ENCODE measurements around the gene CROCC. TPM values are rescaled to one million over a fixed set of nuclear protein-coding genes. Genes with fewer than 3 reads are reported as not detected.

The CROCC gene
- polyA plus RNA-seq, 1 donor (not counting 4 experiments of a cell fraction or from before 2014, with no cell fraction given) = 8.2 TPM

GRCh38 chr1:16982902-16983301, 61.2 kb downstream of the CROCC start:
- no peak for TF ChIP-seq EZH2 (IDR thresholded peaks at IDR 0.05; ENCODE audit: low read length)
- no peak for TF ChIP-seq CTCF (optimal IDR thresholded peaks at IDR 0.05 in 1 of 3, IDR thresholded peaks at IDR 0.05 in 1 of 3, conservative IDR thresholded peaks at IDR 0.05 in 1 of 3; ENCODE audit: extremely low read depth in 1 of 3, insufficient read depth in 2 of 3, low read length in 3 of 3)
- dilution Hi-C loops (cut with MboI; ENCODE audit: extremely low pct_ligation_motif_present, low sequenced_read_pairs) = no loop called here
- no peak overlapping the region for H3K9ac ChIP-seq (ENCODE audit: control insufficient read depth, extremely low read depth, insufficient read depth, low read length)
- peaks cover 18% of the 10 kb centered on the region for H3K79me2 ChIP-seq (ENCODE audit: control insufficient read depth, insufficient read depth, low read length)
- no peaks in the 10 kb centered on the region for H3K9me3 ChIP-seq (ENCODE audit: control insufficient read depth, low read depth, low read length)
- peaks cover 11 to 16% of the 10 kb centered on the region in 2 experiments for H3K36me3 ChIP-seq (ENCODE audit: control insufficient read depth in 2 of 2, extremely low read depth in 1 of 2, insufficient read depth in 2 of 2, low read length in 2 of 2)
- no peaks in the 10 kb centered on the region for H3K9me1 ChIP-seq (ENCODE audit: control insufficient read depth, extremely low read depth, insufficient read depth, low read length)
- H2AFZ ChIP-seq (ENCODE audit: control insufficient read depth, low read length) = no peak overlapping the region
- no peak for FAIRE-seq
- no peaks in the 10 kb centered on the region for H3K27me3 ChIP-seq (ENCODE audit: control insufficient read depth, extremely low read depth, insufficient read depth, low read length)
- no peak for DNase-seq (ENCODE audit: low read depth, low spot score)
- peaks cover 41% of the 10 kb centered on the region for H3K4me1 ChIP-seq (ENCODE audit: control insufficient read depth, extremely low read depth, insufficient read depth, low read length)
- H3K27ac ChIP-seq (ENCODE audit: control insufficient read depth, insufficient read depth, low read length) = no peak overlapping the region
- no peak overlapping the region for H3K4me3 ChIP-seq (ENCODE audit: control insufficient read depth in 2 of 3, extremely low read depth in 1 of 3, insufficient read depth in 2 of 3, low read depth in 1 of 3, low read length in 3 of 3)
- H4K20me1 ChIP-seq (ENCODE audit: control insufficient read depth, extremely low read depth, insufficient read depth, low read length) = no peaks in the 10 kb centered on the region
- no peak overlapping the region for H3K4me2 ChIP-seq (ENCODE audit: control insufficient read depth, extremely low read depth, insufficient read depth, low read depth, low read length)

- H3K79me2 ChIP-seq (ENCODE audit: control insufficient read depth, insufficient read depth, low read length) = peaks cover 11% of the 10 kb centered on the region
- H3K9me3 ChIP-seq (ENCODE audit: control insufficient read depth, low read depth, low read length) = no peaks in the 10 kb centered on the region
- no peak overlapping the region for H3K4me3 ChIP-seq (ENCODE audit: control insufficient read depth in 2 of 3, extremely low read depth in 1 of 3, insufficient read depth in 2 of 3, low read depth in 1 of 3, low read length in 3 of 3)
- FAIRE-seq (no peak), DNase-seq (ENCODE audit: low read depth, low spot score) (no peak)
- H4K20me1 ChIP-seq (ENCODE audit: control insufficient read depth, extremely low read depth, insufficient read depth, low read length) = no peaks in the 10 kb centered on the region
- H3K9me1 ChIP-seq (ENCODE audit: control insufficient read depth, extremely low read depth, insufficient read depth, low read length) = no peaks in the 10 kb centered on the region
- H3K27me3 ChIP-seq (ENCODE audit: control insufficient read depth, extremely low read depth, insufficient read depth, low read length) = no peaks in the 10 kb centered on the region
- peaks cover 37% of the 10 kb centered on the region for H3K4me1 ChIP-seq (ENCODE audit: control insufficient read depth, extremely low read depth, insufficient read depth, low read length)
- peaks cover 9 to 16% of the 10 kb centered on the region in 2 experiments for H3K36me3 ChIP-seq (ENCODE audit: control insufficient read depth in 2 of 2, extremely low read depth in 1 of 2, insufficient read depth in 2 of 2, low read length in 2 of 2)
- no peak overlapping the region for H3K27ac ChIP-seq (ENCODE audit: control insufficient read depth, insufficient read depth, low read length)
- TF ChIP-seq CTCF (optimal IDR thresholded peaks at IDR 0.05 in 1 of 3, IDR thresholded peaks at IDR 0.05 in 1 of 3, conservative IDR thresholded peaks at IDR 0.05 in 1 of 3; ENCODE audit: extremely low read depth in 1 of 3, insufficient read depth in 2 of 3, low read length in 3 of 3) = no peak
- no peak for TF ChIP-seq EZH2 (IDR thresholded peaks at IDR 0.05; ENCODE audit: low read length)
- dilution Hi-C loops (cut with MboI; ENCODE audit: extremely low pct_ligation_motif_present, low sequenced_read_pairs) = no loop called here
- no peak overlapping the region for H2AFZ ChIP-seq (ENCODE audit: control insufficient read depth, low read length)
- H3K4me2 ChIP-seq (ENCODE audit: control insufficient read depth, extremely low read depth, insufficient read depth, low read depth, low read length) = no peak overlapping the region
- no peak overlapping the region for H3K9ac ChIP-seq (ENCODE audit: control insufficient read depth, extremely low read depth, insufficient read depth, low read length)
Observed at GRCh38 chr1:16983649-16984048, 61.9 kb downstream of the CROCC start.
